Measurements from ENCODE around the gene SLC6A13. TPM values are rescaled to one million over a fixed set of nuclear protein-coding genes. Genes with fewer than 3 reads are reported as not detected.
"Not testable (repeated sequence)": the region's sequence is repeated elsewhere in the genome, so short reads cannot be mapped to it uniquely, and the experiment has no call there.

Gene SLC6A13
- total RNA-seq, 4 donors from 2014 or later, result 0.80 to 4.9 (median 1.7) TPM; not detected in 1

DNA sequence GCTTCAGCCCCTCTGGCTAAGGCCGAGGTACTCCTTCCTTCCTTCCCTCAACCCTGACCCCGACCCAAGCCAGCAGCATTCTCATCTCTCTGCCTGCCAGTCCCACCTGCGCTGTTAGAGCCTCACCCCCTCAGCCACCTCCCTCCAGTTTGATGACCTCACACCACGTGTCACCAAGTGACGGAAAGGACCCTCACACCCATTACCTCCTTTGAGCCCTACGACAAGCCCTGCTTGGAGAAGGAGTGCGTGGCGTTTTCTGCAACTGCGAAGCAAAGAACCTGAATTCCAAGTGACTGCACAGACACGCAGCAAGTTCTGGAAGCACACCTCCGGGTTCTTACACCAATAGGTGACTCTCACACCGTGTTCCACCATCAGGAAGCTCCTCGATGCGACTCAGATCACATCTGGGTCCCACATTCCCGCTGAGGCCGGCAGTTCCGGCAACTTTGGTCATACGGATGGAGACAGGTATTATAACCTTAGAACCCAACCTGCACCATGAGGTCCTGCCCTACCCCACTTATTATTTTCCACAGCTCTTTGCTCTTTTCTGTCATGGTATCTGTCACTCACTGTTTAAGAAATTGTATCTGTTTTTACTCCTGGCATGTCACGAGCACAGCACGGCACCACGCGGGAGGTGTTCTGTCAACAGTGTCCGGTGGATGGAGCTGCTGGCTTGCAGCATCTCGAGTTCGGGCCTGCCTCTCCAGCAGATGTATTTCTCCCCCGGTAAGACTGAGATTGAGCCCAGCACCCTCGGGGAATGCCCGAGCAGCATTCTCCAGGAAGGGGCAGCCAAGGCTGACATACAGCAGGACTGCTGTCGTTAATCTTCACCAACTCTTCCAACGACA, 43.7 kb downstream of the SLC6A13 start:
- Histone ChIP-seq H3K4me1 (no peaks in the 10 kb centered on the region), H3K4me3 (no peak overlapping the region), H3K36me3 (no peaks in the 10 kb centered on the region), H3K27ac (no peak overlapping the region), H3K9me3 (no peaks in the 10 kb centered on the region), H3K27me3 (no peaks in the 10 kb centered on the region)
- TF ChIP-seq POLR2A (IDR thresholded peaks at IDR 0.05), result no peak
- TF ChIP-seq, protein P1, sequence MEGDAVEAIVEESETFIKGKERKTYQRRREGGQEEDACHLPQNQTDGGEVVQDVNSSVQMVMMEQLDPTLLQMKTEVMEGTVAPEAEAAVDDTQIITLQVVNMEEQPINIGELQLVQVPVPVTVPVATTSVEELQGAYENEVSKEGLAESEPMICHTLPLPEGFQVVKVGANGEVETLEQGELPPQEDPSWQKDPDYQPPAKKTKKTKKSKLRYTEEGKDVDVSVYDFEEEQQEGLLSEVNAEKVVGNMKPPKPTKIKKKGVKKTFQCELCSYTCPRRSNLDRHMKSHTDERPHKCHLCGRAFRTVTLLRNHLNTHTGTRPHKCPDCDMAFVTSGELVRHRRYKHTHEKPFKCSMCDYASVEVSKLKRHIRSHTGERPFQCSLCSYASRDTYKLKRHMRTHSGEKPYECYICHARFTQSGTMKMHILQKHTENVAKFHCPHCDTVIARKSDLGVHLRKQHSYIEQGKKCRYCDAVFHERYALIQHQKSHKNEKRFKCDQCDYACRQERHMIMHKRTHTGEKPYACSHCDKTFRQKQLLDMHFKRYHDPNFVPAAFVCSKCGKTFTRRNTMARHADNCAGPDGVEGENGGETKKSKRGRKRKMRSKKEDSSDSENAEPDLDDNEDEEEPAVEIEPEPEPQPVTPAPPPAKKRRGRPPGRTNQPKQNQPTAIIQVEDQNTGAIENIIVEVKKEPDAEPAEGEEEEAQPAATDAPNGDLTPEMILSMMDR (IDR thresholded peaks at IDR 0.05), result no peak
- DNase-seq, result no peak

DNA sequence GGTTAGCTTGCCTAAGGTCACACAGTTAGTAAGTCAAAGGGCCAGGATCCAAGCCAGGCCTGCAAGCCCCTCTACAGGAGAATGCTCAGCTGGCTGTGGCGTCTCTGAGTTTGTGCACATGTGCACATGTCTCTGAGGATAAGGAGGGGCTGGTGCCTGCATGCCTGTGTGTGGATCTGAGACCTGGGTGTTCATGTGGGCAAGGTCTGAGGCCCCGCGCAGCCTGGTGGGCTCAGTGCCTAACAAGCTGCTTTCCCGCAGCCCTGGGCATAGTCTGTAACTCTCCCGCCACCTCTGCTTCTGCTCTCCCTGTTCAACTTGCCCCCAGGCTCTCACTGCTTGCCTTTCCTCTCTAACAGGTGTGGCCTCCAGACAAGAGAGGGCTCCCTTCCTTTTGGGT, 44.4 kb downstream of the SLC6A13 start:
- no peak for DNase-seq
- Histone ChIP-seq H3K4me3 (no peak overlapping the region), H3K27me3 (no peaks in the 10 kb centered on the region), H3K27ac (no peak overlapping the region), H3K36me3 (no peaks in the 10 kb centered on the region), H3K9me3 (no peaks in the 10 kb centered on the region), H3K4me1 (peaks cover 0 to 7% (median 0%) of the 10 kb centered on the region in 4 donors)
- TF ChIP-seq, protein P1 (IDR thresholded peaks at IDR 0.05), result no peak
- no peak for TF ChIP-seq POLR2A (IDR thresholded peaks at IDR 0.05)

DNA sequence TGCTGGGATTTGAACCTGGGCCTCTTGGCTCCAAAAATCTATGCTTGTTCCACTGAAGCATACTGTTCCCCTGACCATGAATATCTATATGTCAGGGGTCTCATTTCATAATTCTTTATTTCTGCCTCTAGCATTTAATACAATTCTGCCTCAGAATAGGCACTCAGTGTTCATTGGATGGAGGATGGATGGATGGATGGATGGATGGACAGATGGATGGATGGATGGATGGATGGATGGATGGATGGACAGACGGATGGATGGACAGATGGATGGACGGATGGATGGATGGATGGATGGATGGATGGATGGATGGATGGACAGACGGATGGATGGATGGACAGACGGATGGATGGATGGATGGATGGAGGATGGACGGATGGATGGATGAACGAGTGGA, 45.6 kb downstream of the SLC6A13 start:
- not testable (repeated sequence) for H3K4me3 ChIP-seq, DNase-seq, H3K36me3 ChIP-seq, H3K27me3 ChIP-seq, H3K9me3 ChIP-seq, H3K27ac ChIP-seq
- H3K4me1 ChIP-seq, result peaks cover 0 to 16% (median 2%) of the 10 kb centered on the region in 4 donors

DNA sequence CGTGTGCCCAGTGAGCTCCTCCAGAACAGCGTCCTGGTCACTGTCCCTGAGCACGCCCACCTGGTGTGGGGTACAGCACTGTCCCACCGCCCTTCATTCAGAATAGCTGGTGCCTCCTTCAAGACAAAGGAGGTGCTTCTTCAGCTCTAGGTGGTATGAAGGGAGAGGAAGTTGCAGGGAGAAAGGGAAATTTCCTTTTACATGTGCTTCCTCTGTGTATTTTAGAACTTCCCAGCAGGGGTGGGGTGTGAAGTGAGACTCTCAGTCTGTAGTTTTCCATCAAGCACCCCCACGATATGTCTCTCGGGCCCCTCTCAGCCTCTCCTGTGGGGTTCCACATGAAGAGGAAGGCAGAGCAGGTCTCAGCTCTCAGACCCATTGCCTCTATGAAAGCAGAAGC, 47.5 kb downstream of the SLC6A13 start:
- no peak for DNase-seq
- TF ChIP-seq, protein P1 (IDR thresholded peaks at IDR 0.05), result no peak
- H3K27ac ChIP-seq, result no peak overlapping the region
- no peaks in the 10 kb centered on the region for H3K27me3 ChIP-seq
- H3K4me3 ChIP-seq, result no peak overlapping the region
- no peaks in the 10 kb centered on the region for H3K36me3 ChIP-seq
- H3K4me1 ChIP-seq, result peaks cover 0 to 16% (median 2%) of the 10 kb centered on the region in 4 donors
- H3K9me3 ChIP-seq, result no peaks in the 10 kb centered on the region

GRCh38 chr12:214003-214741, 48.5 kb downstream of the SLC6A13 start, which contains the start of gene SLC6A12:
Gene SLC6A12, minus strand, starts transcription at chr12:214157. Its CDS starts 4,171 bp downstream, at chr12:209986.
- TF ChIP-seq, protein P1 (IDR thresholded peaks at IDR 0.05), result no peak
- TF ChIP-seq POLR2A (IDR thresholded peaks at IDR 0.05), result no peak
- DNase-seq, result no peak
- H3K9me3 ChIP-seq, result no peaks in the 10 kb centered on the region
- H3K27ac ChIP-seq, result no peak within 1 kb of the TSS
- H3K36me3 ChIP-seq, result no peaks in the 10 kb centered on the region
- peaks cover 0 to 16% (median 2%) of the 10 kb centered on the region in 4 donors for H3K4me1 ChIP-seq
- H3K4me3 ChIP-seq, result peak within 1 kb of the TSS in 1 of 4 donors; percentile 21
- no peaks in the 10 kb centered on the region for H3K27me3 ChIP-seq

GRCh38 chr12:213527-213932, 49.1 kb downstream of the SLC6A13 start:
- H3K4me3 ChIP-seq, result peak overlapping the region in 1 of 4 donors; percentile 21
- no peak for TF ChIP-seq POLR2A (IDR thresholded peaks at IDR 0.05)
- TF ChIP-seq, protein P1 (IDR thresholded peaks at IDR 0.05), result no peak
- H3K36me3 ChIP-seq, result no peaks in the 10 kb centered on the region
- no peaks in the 10 kb centered on the region for H3K27me3 ChIP-seq
- no peaks in the 10 kb centered on the region for H3K9me3 ChIP-seq
- peaks cover 0 to 16% (median 2%) of the 10 kb centered on the region in 4 donors for H3K4me1 ChIP-seq
- no peak for DNase-seq
- H3K27ac ChIP-seq, result no peak overlapping the region

Data from Peyer's patch (tissue), 4 donors.